Endodermal cell (in vitro differentiated cells): ENCODE measurements around the gene CAPZB. TPM values are rescaled to one million over a fixed set of nuclear protein-coding genes. Genes with fewer than 3 reads are reported as not detected.

ENCODE experiments used
- DNase-seq: peaks from one replicate; pipeline ENCODE4 v3.0.0-alpha.2; 2017
- H3K27ac ChIP-seq: 2 replicates; pipeline ENCODE4 v1.5.1; 2013; ENCODE audit warnings: mild to moderate bottlenecking, low read depth, low read length, moderate library complexity
- H3K27me3 ChIP-seq: 2 replicates; pipeline ENCODE4 v1.6.1; 2013; ENCODE audit warnings: mild to moderate bottlenecking, low read length, moderate library complexity; ENCODE audit not compliant: insufficient read depth, control insufficient read depth, poor library complexity, severe bottlenecking
- H3K36me3 ChIP-seq: 2 replicates; pipeline ENCODE4 v1.7.0; 2013; ENCODE audit warnings: mild to moderate bottlenecking, low read length, moderate library complexity; ENCODE audit not compliant: control insufficient read depth, insufficient read depth
- H3K4me1 ChIP-seq: one replicate; pipeline ENCODE4 v1.7.0; 2013; ENCODE audit warnings: low read length; ENCODE audit not compliant: control insufficient read depth, insufficient read depth
- H3K4me3 ChIP-seq: 2 replicates; pipeline ENCODE4 v1.5.1; 2013; ENCODE audit warnings: mild to moderate bottlenecking, low read length, moderate library complexity
- H3K9ac ChIP-seq: 2 replicates; pipeline ENCODE4 v1.6.1; 2013; ENCODE audit warnings: mild to moderate bottlenecking, low read length, moderate library complexity; ENCODE audit not compliant: poor library complexity, severe bottlenecking; ENCODE audit errors: extremely low read depth
- H3K9me3 ChIP-seq: 2 replicates; pipeline ENCODE4 v1.6.1; 2013; ENCODE audit warnings: mild to moderate bottlenecking, low read length, moderate library complexity; ENCODE audit not compliant: control insufficient read depth
- H3K27ac Mint-ChIP-seq: 2 replicates; pipeline ENCODE4 v1.8.0; 2020; ENCODE audit warnings: mixed read lengths
- H3K27me3 Mint-ChIP-seq: 2 replicates; pipeline ENCODE4 v1.8.0; 2021; ENCODE audit warnings: mild to moderate bottlenecking, mixed read lengths; ENCODE audit not compliant: insufficient read depth
- H3K36me3 Mint-ChIP-seq: 2 replicates; pipeline ENCODE4 v1.8.0; 2020; ENCODE audit warnings: low read depth, mixed read lengths
- H3K4me1 Mint-ChIP-seq: 2 replicates; pipeline ENCODE4 v1.8.0; 2020; ENCODE audit warnings: mixed read lengths
- H3K4me3 Mint-ChIP-seq: 2 replicates; pipeline ENCODE4 v1.8.0; 2020; ENCODE audit warnings: mild to moderate bottlenecking, moderate library complexity, mixed read lengths
- H3K9me3 Mint-ChIP-seq: 2 replicates; pipeline ENCODE4 v1.8.0; 2020; ENCODE audit warnings: mild to moderate bottlenecking, mixed read lengths
- WGBS, 2 experiments: methylation state at CpG; one replicate each; pipeline versions ENCODE4 v1.1.5 to v1.1.7; 2013; ENCODE audit warnings: missing lambda C conversion rate in 2 of 2, mixed read lengths in 1 of 2; ENCODE audit not compliant: insufficient coverage in 1 of 2, insufficient read length in 1 of 2; 5-methylcytosine and 5-hydroxymethylcytosine counted together
- total RNA-seq, 2 donors: library from RNA; stranded (reverse); fragmentation: NEBNext Ultra II Directional in 1 of 2; extraction: Animal tissue kit (Norgen Biotek cat#: 25700) in 1 of 2; gene quantifications; 2 replicates in 1 of 2; 3 replicates in 1 of 2; pipeline ENCODE4 v1.2.1, GENCODE V29; 2021
- TF ChIP-seq, protein P1 (sequence below): fragments of 200-600 bp; sonication (generic); conservative IDR thresholded peaks from 2 replicates; pipeline ENCODE4 v1.5.0; 2021; ENCODE audit warnings: antibody characterized with exemption, mild to moderate bottlenecking

CAPZB gene
- total RNA-seq, 2 donors from 2014 or later, result 334 to 362 TPM

GRCh38 chr1:19412654-19413053, 72.7 kb downstream of the CAPZB start:
- H3K27ac Mint-ChIP-seq, result no peak overlapping the region
- Histone ChIP-seq H3K27ac (no peak overlapping the region), H3K4me1 (peaks cover 4% of the 10 kb centered on the region), H3K9ac (no peak overlapping the region), H3K9me3 (no peaks in the 10 kb centered on the region), H3K27me3 (no peaks in the 10 kb centered on the region), H3K36me3 (peaks cover 46% of the 10 kb centered on the region), H3K4me3 (no peak overlapping the region)
- TF ChIP-seq, protein P1, sequence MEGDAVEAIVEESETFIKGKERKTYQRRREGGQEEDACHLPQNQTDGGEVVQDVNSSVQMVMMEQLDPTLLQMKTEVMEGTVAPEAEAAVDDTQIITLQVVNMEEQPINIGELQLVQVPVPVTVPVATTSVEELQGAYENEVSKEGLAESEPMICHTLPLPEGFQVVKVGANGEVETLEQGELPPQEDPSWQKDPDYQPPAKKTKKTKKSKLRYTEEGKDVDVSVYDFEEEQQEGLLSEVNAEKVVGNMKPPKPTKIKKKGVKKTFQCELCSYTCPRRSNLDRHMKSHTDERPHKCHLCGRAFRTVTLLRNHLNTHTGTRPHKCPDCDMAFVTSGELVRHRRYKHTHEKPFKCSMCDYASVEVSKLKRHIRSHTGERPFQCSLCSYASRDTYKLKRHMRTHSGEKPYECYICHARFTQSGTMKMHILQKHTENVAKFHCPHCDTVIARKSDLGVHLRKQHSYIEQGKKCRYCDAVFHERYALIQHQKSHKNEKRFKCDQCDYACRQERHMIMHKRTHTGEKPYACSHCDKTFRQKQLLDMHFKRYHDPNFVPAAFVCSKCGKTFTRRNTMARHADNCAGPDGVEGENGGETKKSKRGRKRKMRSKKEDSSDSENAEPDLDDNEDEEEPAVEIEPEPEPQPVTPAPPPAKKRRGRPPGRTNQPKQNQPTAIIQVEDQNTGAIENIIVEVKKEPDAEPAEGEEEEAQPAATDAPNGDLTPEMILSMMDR, result no peak
- no peak for DNase-seq
- no peak overlapping the region for H3K4me3 Mint-ChIP-seq
- 94 to 95% methylated on average over 6 to 8 of the region's 8 CpGs for WGBS, 2 experiments
- H3K4me1 Mint-ChIP-seq, result peaks cover 16% of the 10 kb centered on the region
- H3K27me3 Mint-ChIP-seq, result no peaks in the 10 kb centered on the region
- no peaks in the 10 kb centered on the region for H3K9me3 Mint-ChIP-seq
- H3K36me3 Mint-ChIP-seq, result peaks cover 18% of the 10 kb centered on the region

GRCh38 chr1:19411612-19412011, 73.7 kb downstream of the CAPZB start:
- Mint-ChIP-seq H3K9me3 (no peaks in the 10 kb centered on the region), H3K27ac (no peak overlapping the region), H3K4me3 (no peak overlapping the region), H3K36me3 (peaks cover 12% of the 10 kb centered on the region), H3K4me1 (peaks cover 19% of the 10 kb centered on the region), H3K27me3 (no peaks in the 10 kb centered on the region)
- no peaks in the 10 kb centered on the region for H3K27me3 ChIP-seq
- H3K27ac ChIP-seq, result no peak overlapping the region
- H3K4me1 ChIP-seq, result peaks cover 4% of the 10 kb centered on the region
- WGBS, 2 experiments, result 90 to 92% methylated on average over 7 to 8 of the region's 8 CpGs
- no peak for DNase-seq
- H3K4me3 ChIP-seq, result no peak overlapping the region
- TF ChIP-seq, protein P1, result no peak
- no peaks in the 10 kb centered on the region for H3K9me3 ChIP-seq
- H3K36me3 ChIP-seq, result peaks cover 54% of the 10 kb centered on the region
- no peak overlapping the region for H3K9ac ChIP-seq

DNA sequence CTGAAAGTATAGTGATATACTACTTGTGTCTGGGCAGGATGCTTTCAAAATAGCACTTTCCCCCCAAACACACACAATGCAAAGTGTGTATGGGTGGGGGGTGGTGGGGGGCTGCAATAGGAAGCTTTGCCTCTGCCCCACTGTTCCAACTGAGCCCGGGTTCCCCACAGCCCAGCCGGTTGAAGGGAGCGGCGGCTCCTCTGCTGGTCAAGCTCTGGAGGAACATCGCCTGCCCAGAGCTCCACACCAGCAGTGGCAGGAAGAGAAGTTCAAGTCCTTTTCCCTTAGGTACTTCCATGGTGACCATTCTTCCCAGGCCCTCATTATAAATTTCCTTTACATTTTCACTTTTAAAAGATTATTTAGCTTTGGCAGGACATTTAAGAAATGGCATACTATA, 74.9 kb downstream of the CAPZB start:
- Histone ChIP-seq H3K27me3 (no peaks in the 10 kb centered on the region), H3K9ac (no peak overlapping the region), H3K36me3 (peaks cover 53% of the 10 kb centered on the region), H3K4me3 (no peak overlapping the region), H3K9me3 (no peaks in the 10 kb centered on the region), H3K27ac (no peak overlapping the region), H3K4me1 (peaks cover 4% of the 10 kb centered on the region)
- DNase-seq, result peak; percentile 75
- H3K9me3 Mint-ChIP-seq, result no peaks in the 10 kb centered on the region
- no peak overlapping the region for H3K27ac Mint-ChIP-seq
- no peaks in the 10 kb centered on the region for H3K27me3 Mint-ChIP-seq
- H3K4me1 Mint-ChIP-seq, result peaks cover 18% of the 10 kb centered on the region
- peaks cover 8% of the 10 kb centered on the region for H3K36me3 Mint-ChIP-seq
- no peak overlapping the region for H3K4me3 Mint-ChIP-seq
- TF ChIP-seq, protein P1, result peak; percentile 64
- 90 to 94% methylated on average over 5 of the region's 5 CpGs for WGBS, 2 experiments
